ENCODE results near the gene SYNDIG1. TPM values are rescaled to one million over a fixed set of nuclear protein-coding genes. Genes with fewer than 3 reads are reported as not detected.
"Not testable (repeated sequence)": the region's sequence is repeated elsewhere in the genome, so short reads cannot be mapped to it uniquely, and the experiment has no call there.

The SYNDIG1 gene
- total RNA-seq, 6 donors from 2014 or later = 0.30 to 0.37 (median 0.34) TPM; not detected in 3

DNA sequence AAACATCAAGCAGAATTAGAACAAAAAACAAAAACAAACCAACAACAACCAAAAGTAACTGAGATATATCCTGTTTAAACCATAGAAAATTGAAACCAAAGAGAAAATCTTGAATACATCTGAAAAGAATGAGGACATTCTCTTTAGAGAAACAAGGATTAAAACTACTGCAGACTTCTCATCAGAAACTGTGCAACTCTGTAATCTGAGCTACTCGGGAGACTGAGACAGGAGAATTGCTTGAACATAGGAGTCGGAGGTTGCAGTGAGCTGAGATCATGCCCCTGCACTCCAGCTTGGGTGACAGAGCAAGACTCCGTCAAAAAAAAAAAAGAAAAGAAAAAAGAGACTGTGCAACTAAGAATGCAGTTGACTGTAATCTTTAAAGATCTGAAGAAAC lies 153.4 kb downstream of the SYNDIG1 start:
- H3K27me3 ChIP-seq = no peaks in the 10 kb centered on the region
- no peaks in the 10 kb centered on the region for H3K9me3 ChIP-seq
- ATAC-seq (ENCODE audit: low FRiP score in 2 of 2) (no peak), DNase-seq (no peak)
- H3K4me1 ChIP-seq = no peaks in the 10 kb centered on the region
- TF ChIP-seq, protein P1, sequence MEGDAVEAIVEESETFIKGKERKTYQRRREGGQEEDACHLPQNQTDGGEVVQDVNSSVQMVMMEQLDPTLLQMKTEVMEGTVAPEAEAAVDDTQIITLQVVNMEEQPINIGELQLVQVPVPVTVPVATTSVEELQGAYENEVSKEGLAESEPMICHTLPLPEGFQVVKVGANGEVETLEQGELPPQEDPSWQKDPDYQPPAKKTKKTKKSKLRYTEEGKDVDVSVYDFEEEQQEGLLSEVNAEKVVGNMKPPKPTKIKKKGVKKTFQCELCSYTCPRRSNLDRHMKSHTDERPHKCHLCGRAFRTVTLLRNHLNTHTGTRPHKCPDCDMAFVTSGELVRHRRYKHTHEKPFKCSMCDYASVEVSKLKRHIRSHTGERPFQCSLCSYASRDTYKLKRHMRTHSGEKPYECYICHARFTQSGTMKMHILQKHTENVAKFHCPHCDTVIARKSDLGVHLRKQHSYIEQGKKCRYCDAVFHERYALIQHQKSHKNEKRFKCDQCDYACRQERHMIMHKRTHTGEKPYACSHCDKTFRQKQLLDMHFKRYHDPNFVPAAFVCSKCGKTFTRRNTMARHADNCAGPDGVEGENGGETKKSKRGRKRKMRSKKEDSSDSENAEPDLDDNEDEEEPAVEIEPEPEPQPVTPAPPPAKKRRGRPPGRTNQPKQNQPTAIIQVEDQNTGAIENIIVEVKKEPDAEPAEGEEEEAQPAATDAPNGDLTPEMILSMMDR (IDR thresholded peaks at IDR 0.05) = no peak
- no peak for TF ChIP-seq POLR2A (IDR thresholded peaks at IDR 0.05)
- no peak for TF ChIP-seq POLR2AphosphoS5 (IDR thresholded peaks at IDR 0.05)
- no peak for TF ChIP-seq EP300 (IDR thresholded peaks at IDR 0.05)
- H3K4me3 ChIP-seq = no peak overlapping the region
- no peak overlapping the region for H3K27ac ChIP-seq
- no peaks in the 10 kb centered on the region for H3K36me3 ChIP-seq
- 55 to 62% methylated on average over 3 of the region's 3 CpGs for WGBS, 2 donors

DNA sequence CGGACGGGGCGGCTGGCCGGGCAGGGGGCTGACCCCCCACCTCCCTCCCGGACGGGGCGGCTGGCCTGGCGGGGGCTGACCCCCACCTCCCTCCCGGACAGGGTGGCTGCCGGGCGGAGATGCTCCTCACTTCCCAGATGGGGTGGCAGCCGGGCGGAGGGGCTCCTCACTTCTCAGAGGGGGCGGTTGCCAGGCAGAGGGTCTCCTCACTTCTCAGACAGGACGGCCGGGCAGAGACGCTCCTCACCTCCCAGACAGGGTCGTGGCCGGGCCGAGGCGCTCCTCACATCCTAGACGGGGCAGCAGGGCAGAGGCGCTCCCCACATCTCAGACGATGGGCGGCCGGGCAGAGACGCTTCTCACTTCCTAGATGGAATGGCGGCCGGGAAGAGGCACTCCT lies 156.7 kb downstream of the SYNDIG1 start:
- not testable (repeated sequence) for H3K9me3 ChIP-seq; ATAC-seq (ENCODE audit: low FRiP score in 2 of 2); H3K27me3 ChIP-seq; H3K4me3 ChIP-seq; H3K36me3 ChIP-seq; H3K27ac ChIP-seq; H3K4me1 ChIP-seq
- WGBS, 2 donors = 93 to 97% methylated on average over 8 to 18 of the region's 29 CpGs
- DNase-seq = peak in 1 of 2 donors; percentile 74

DNA sequence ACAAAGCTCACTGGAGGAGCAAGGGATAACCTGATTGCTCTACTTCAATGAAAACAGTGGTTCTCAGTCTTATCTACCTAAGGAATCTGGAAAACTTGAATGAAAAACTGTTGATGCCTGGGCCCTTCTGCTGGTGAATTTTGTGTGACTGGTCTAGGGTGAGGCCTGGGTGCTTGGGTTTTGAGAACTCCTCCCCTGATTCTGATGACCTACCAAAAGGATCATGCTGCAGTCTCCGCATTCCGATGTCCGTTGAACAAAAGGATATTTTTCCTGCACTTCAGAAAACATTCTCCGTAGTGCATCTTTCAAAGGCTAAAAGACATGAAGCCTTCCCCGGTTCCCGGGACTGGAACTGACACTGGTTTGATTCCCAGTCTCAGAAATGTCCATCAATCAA lies 157.9 kb downstream of the SYNDIG1 start:
- H3K27ac ChIP-seq = no peak overlapping the region
- ATAC-seq (ENCODE audit: low FRiP score in 2 of 2) (no peak), DNase-seq (no peak)
- H3K4me1 ChIP-seq = peaks cover 0 to 9% (median 0%) of the 10 kb centered on the region in 4 donors
- no peaks in the 10 kb centered on the region for H3K9me3 ChIP-seq
- no peaks in the 10 kb centered on the region for H3K27me3 ChIP-seq
- TF ChIP-seq POLR2A (IDR thresholded peaks at IDR 0.05) (no peak), POLR2AphosphoS5 (IDR thresholded peaks at IDR 0.05) (no peak), EP300 (IDR thresholded peaks at IDR 0.05) (no peak)
- TF ChIP-seq, protein P1 (IDR thresholded peaks at IDR 0.05) = no peak
- H3K4me3 ChIP-seq = no peak overlapping the region
- WGBS, 2 donors = 79% methylated on average over 6 of the region's 6 CpGs
- H3K36me3 ChIP-seq = no peaks in the 10 kb centered on the region

DNA sequence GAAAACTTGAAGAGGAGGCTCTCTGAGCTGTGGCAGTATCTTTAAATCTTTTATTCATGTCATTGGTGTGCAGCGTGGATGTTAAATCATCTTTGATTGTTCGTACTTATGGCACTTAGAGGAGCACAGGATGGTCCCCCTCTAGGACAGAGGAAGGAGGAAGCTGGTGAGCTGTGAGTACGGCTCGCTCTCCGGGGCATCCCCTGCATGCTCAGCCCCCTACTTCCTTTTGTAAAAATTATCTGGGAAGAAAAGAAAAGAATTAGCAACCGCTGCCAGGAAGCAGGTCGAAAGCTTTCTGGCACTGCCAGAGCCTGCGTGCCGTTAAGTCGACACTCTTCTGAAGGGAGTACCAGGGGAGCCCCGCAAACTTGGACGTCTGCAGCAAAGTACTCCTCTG lies 158.5 kb downstream of the SYNDIG1 start:
- no peak for DNase-seq
- H3K4me1 ChIP-seq = peaks cover 0 to 9% (median 0%) of the 10 kb centered on the region in 4 donors
- WGBS, 2 donors = 46 to 59% methylated on average over 12 of the region's 12 CpGs
- no peaks in the 10 kb centered on the region for H3K9me3 ChIP-seq
- peak in 1 of 2 donors; percentile 37 for ATAC-seq (ENCODE audit: low FRiP score in 2 of 2)
- no peak overlapping the region for H3K27ac ChIP-seq
- H3K36me3 ChIP-seq = no peaks in the 10 kb centered on the region
- H3K27me3 ChIP-seq = no peaks in the 10 kb centered on the region
- TF ChIP-seq POLR2A (IDR thresholded peaks at IDR 0.05) = no peak
- TF ChIP-seq POLR2AphosphoS5 (IDR thresholded peaks at IDR 0.05) = no peak
- TF ChIP-seq, protein P1 (IDR thresholded peaks at IDR 0.05) = no peak
- no peak for TF ChIP-seq EP300 (IDR thresholded peaks at IDR 0.05)
- H3K4me3 ChIP-seq = no peak overlapping the region

DNA sequence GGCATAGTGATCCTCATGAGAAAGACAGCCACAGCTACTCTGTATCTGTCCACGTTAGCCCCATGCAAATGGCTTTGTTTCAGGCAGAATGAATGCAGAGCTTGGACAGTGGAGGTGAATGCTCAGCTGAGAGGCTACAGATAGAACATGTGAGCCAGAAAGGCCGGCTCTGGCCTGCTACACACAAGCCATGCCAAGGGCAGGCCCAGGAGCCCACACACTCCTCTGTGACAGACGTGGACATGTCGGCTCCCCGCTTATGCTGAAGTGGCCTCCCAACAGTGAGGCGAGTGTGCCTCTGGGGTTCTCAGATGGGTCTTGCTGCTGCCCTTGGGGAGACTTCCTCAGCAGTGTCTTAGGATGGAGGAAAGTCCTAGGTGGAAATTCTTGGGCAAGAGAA lies 159.6 kb downstream of the SYNDIG1 start:
- no peak for ATAC-seq (ENCODE audit: low FRiP score in 2 of 2)
- 89 to 100% methylated on average over 1 to 6 of the region's 6 CpGs for WGBS, 2 donors

More for the DNA sequence above, 159.6 kb downstream of the SYNDIG1 start:
- Histone ChIP-seq H3K9me3 (no peaks in the 10 kb centered on the region), H3K27me3 (no peaks in the 10 kb centered on the region), H3K36me3 (no peaks in the 10 kb centered on the region), H3K4me1 (peaks cover 0 to 9% (median 0%) of the 10 kb centered on the region in 4 donors), H3K27ac (no peak overlapping the region), H3K4me3 (no peak overlapping the region)
- TF ChIP-seq EP300 (IDR thresholded peaks at IDR 0.05) (no peak), POLR2A (IDR thresholded peaks at IDR 0.05) (no peak)
- TF ChIP-seq, protein P1 (IDR thresholded peaks at IDR 0.05) = no peak
- no peak for DNase-seq
